Endothelial cell of umbilical vein (primary cell): ENCODE results near the gene PKD1L1. TPM values are rescaled to one million over a fixed set of nuclear protein-coding genes. Genes with fewer than 3 reads are reported as not detected.

Experiments used
- BruUV-seq: library from RNA; stranded (reverse); fragments of 400-500 nt; replicated peaks from 2 replicates; lab custom pipeline; 2021; lab: Mats Ljungman, UMichigan
- CTCF ChIA-PET: fragments of 300-600, 350-600 bp; sonication (Branson Sonifier 250); formaldehyde crosslinking; loops from one replicate; lab custom pipeline; 2021; ENCODE audit warnings: antibody characterized with exemption, inconsistent platforms; lab: Charles Lee
- POLR2A ChIA-PET: fragments of 300-600, 350-600 bp; sonication (Branson Sonifier 250); formaldehyde crosslinking; loops from one replicate; lab custom pipeline; 2021; ENCODE audit warnings: antibody characterized with exemption, inconsistent platforms; lab: Charles Lee
- DNase-seq: peaks from one replicate; pipeline ENCODE4 v3.0.0-alpha.2; 2011; ENCODE audit warnings: low read depth, low spot score
- FAIRE-seq: peaks from 2 replicates; lab custom pipeline; 2011; peaks lifted over from hg19 to GRCh38; lab: Jason Lieb, UNC
- H2AFZ ChIP-seq: 2 replicates; pipeline ENCODE4 v1.6.0; 2012; ENCODE audit warnings: low read depth, low read length, control low read depth, inconsistent platforms
- H3K27ac ChIP-seq: 2 replicates; pipeline ENCODE4 v1.5.1; 2011; ENCODE audit warnings: low read depth, mild to moderate bottlenecking, control low read depth, low read length, moderate library complexity; ENCODE audit not compliant: insufficient read depth
- H3K27me3 ChIP-seq, 2 experiments: 2 replicates each; pipeline versions ENCODE4 v1.6.0 to v1.6.1; 2011; ENCODE audit warnings: low read length in 2 of 2, mixed read lengths in 1 of 2; ENCODE audit not compliant: control insufficient read depth in 2 of 2, insufficient read depth in 2 of 2
- H3K36me3 ChIP-seq, 2 experiments: 2 replicates in 1 of 2; 3 replicates in 1 of 2; pipeline ENCODE4 v1.5.1; 2011; ENCODE audit warnings: low read length in 2 of 2, mild to moderate bottlenecking in 1 of 2, moderate library complexity in 1 of 2; ENCODE audit not compliant: control insufficient read depth in 2 of 2, insufficient read depth in 2 of 2; ENCODE audit errors: extremely low read depth in 1 of 2
- H3K4me1 ChIP-seq: 3 replicates; pipeline ENCODE4 v1.5.1; 2011; ENCODE audit warnings: mild to moderate bottlenecking, low read length; ENCODE audit not compliant: control insufficient read depth, insufficient read depth; ENCODE audit errors: extremely low read depth
- H3K4me2 ChIP-seq: 2 replicates; pipeline ENCODE4 v1.6.1; 2011; ENCODE audit warnings: low read length, control low read depth, mixed read lengths; ENCODE audit not compliant: insufficient read depth
- H3K4me3 ChIP-seq, 3 experiments: fragments of 200-600 bp in 1 of 3; sonication (generic), shearing (Covaris generic) in 1 of 3; replicated peaks in 1 of 3; 2 replicates each; pipeline ENCODE4 v1.5.1; 2011 to 2016; ENCODE audit warnings: control low read depth in 3 of 3, low read length in 3 of 3, mild to moderate bottlenecking in 2 of 3, inconsistent platforms in 1 of 3, low read depth in 1 of 3, moderate library complexity in 1 of 3; ENCODE audit not compliant: insufficient read depth in 1 of 3
- H3K79me2 ChIP-seq: 2 replicates; pipeline ENCODE4 v1.6.0; 2012; ENCODE audit warnings: low read length, inconsistent platforms; ENCODE audit not compliant: control insufficient read depth, insufficient read depth
- H3K9ac ChIP-seq: replicated peaks from 2 replicates; pipeline ENCODE3; 2011; ENCODE audit warnings: low read length, control low read depth; ENCODE audit not compliant: insufficient read depth; ENCODE audit errors: extremely low read depth
- H3K9me1 ChIP-seq: replicated peaks from 3 replicates; pipeline ENCODE4 v1.6.0; 2011; ENCODE audit warnings: mild to moderate bottlenecking, low read length; ENCODE audit not compliant: control insufficient read depth, insufficient read depth; ENCODE audit errors: extremely low read depth
- H3K9me3 ChIP-seq: replicated peaks from 2 replicates; pipeline ENCODE4 v1.5.1; 2012; ENCODE audit warnings: low read length, inconsistent platforms; ENCODE audit not compliant: control insufficient read depth, insufficient read depth
- H4K20me1 ChIP-seq: replicated peaks from 2 replicates; pipeline ENCODE3; 2011; ENCODE audit warnings: mild to moderate bottlenecking, low read length; ENCODE audit not compliant: control insufficient read depth, insufficient read depth; ENCODE audit errors: extremely low read depth
- CTCF ChIP-seq, 2 donors: IDR thresholded peaks; 1 replicate in 1 of 2; 2 replicates in 1 of 2; pipeline ENCODE4 v1.5.1; 2011; ENCODE audit warnings: low read length in 2 of 2, mild to moderate bottlenecking in 2 of 2, moderate library complexity in 2 of 2, control low read depth in 1 of 2, inconsistent platforms in 1 of 2, low read depth in 1 of 2; ENCODE audit not compliant: insufficient read depth in 1 of 2; ENCODE audit errors: extremely low read depth in 1 of 2
- FOS ChIP-seq: IDR thresholded peaks from 2 replicates; pipeline ENCODE4 v1.6.1; 2011; ENCODE audit warnings: mild to moderate bottlenecking, low read length, moderate library complexity, borderline replicate concordance; ENCODE audit not compliant: insufficient read depth
- GATA2 ChIP-seq: IDR thresholded peaks from 2 replicates; pipeline ENCODE4 v1.7.0; 2011; ENCODE audit warnings: low read depth, mild to moderate bottlenecking, moderate library complexity, mixed read lengths, low read length; ENCODE audit not compliant: insufficient read length, insufficient read depth
- JUN ChIP-seq: IDR thresholded peaks from 2 replicates; pipeline ENCODE4 v1.6.1; 2011; ENCODE audit warnings: borderline replicate concordance, low read depth; ENCODE audit not compliant: insufficient read length, insufficient read depth
- MYC ChIP-seq: IDR thresholded peaks from one replicate; pipeline ENCODE4 v1.6.1; 2011; ENCODE audit warnings: mild to moderate bottlenecking, low read depth, low read length
- POLR2AphosphoS5 ChIP-seq: IDR thresholded peaks from 2 replicates; pipeline ENCODE4 v1.6.1; 2012; ENCODE audit warnings: low read depth, mild to moderate bottlenecking, control low read depth, low read length, moderate library complexity; ENCODE audit not compliant: insufficient read depth
- dilution Hi-C: fragments of 300-500 bp; cut with MboI; formaldehyde crosslinking; loops from one replicate; pipeline ENCODE4 v1.15.0; 2019; ENCODE audit warnings: low sequenced_read_pairs; ENCODE audit not compliant: extremely low pct_ligation_motif_present
- intact Hi-C: fragments of 100-400 bp; cut with micrococcal nuclease; formaldehyde crosslinking; loops from one replicate; pipeline ENCODE4 v1.10.0; 2022
- polyA plus RNA-seq, 4 experiments: library from polyadenylated mRNA; depleted of rRNA in 3 of 4; stranded (reverse) in 3 of 4; unstranded in 1 of 4; fragments of >200 nt; gene quantifications; 2 replicates each; pipeline versions ENCODE4 v1.2.1 to v1.2.3, GENCODE V29; 2011 to 2012; ENCODE audit warnings: missing spikeins in 1 of 4
- total RNA-seq: library from RNA; stranded (reverse); gene quantifications from 2 replicates; pipeline ENCODE4 v1.2.3, GENCODE V29; 2021

PKD1L1 gene
- total and polyA plus RNA-seq, 2 donors (not counting 3 experiments of a cell fraction or from before 2014, with no cell fraction given) = 4.1 to 5.9 TPM

GRCh38 chr7:47730142-47730541 lies 218.1 kb downstream of the PKD1L1 start:
- intact Hi-C loops = no loop called here
- no peak overlapping the region for H3K4me2 ChIP-seq
- peak; percentile 32 for DNase-seq
- no peak for FAIRE-seq
- peaks cover 0 to 3% of the 10 kb centered on the region in 2 experiments for H3K27me3 ChIP-seq
- H3K4me1 ChIP-seq = peaks cover 7% of the 10 kb centered on the region
- H4K20me1 ChIP-seq = no peaks in the 10 kb centered on the region
- dilution Hi-C loops = no loop called here
- TF ChIP-seq FOS (peak; percentile 20), GATA2 (no peak), JUN (no peak)
- H3K9me3 ChIP-seq = no peaks in the 10 kb centered on the region
- no peak overlapping the region for H3K27ac ChIP-seq
- H3K36me3 ChIP-seq = no peaks in the 10 kb centered on the region
- BruUV-seq = no TSS peak
- no peaks in the 10 kb centered on the region for H3K9me1 ChIP-seq
- no peak overlapping the region for H3K4me3 ChIP-seq
- H3K79me2 ChIP-seq = no peaks in the 10 kb centered on the region
- H2AFZ ChIP-seq = no peak overlapping the region
- no peak overlapping the region for H3K9ac ChIP-seq
- ChIA-PET CTCF (interaction anchor here (0.6 to 1.5 kb wide), 4 partner anchors 18 to 464 kb away, joined by 3 to 7 read pairs (median 4); no protein-coding TSS in a partner anchor), POLR2A (no interaction called here)

GRCh38 chr7:47726047-47726726 lies 222.1 kb downstream of the PKD1L1 start:
- H3K4me3 ChIP-seq = no peak overlapping the region
- no peak overlapping the region for H3K27ac ChIP-seq
- no peaks in the 10 kb centered on the region for H4K20me1 ChIP-seq
- DNase-seq = no peak
- H2AFZ ChIP-seq = no peak overlapping the region
- H3K36me3 ChIP-seq = no peaks in the 10 kb centered on the region
- H3K79me2 ChIP-seq = no peaks in the 10 kb centered on the region
- dilution Hi-C loops (no loop called here), intact Hi-C loops (no loop called here)
- CTCF ChIA-PET = no interaction called here
- H3K9me1 ChIP-seq = no peaks in the 10 kb centered on the region
- H3K4me1 ChIP-seq = peaks cover 13% of the 10 kb centered on the region
- POLR2A ChIA-PET = no interaction called here
- H3K27me3 ChIP-seq = peaks cover 0 to 2% of the 10 kb centered on the region in 2 experiments
- no peak overlapping the region for H3K9ac ChIP-seq
- FAIRE-seq = no peak
- TF ChIP-seq JUN (no peak), MYC (no peak), POLR2AphosphoS5 (no peak), CTCF (IDR thresholded peaks at IDR 0.05; ENCODE audit: extremely low read depth in 1 of 2, insufficient read depth in 1 of 2, low read depth in 1 of 2, low read length in 2 of 2) (no peak), GATA2 (no peak)
- no peaks in the 10 kb centered on the region for H3K9me3 ChIP-seq
- no peak overlapping the region for H3K4me2 ChIP-seq
- BruUV-seq = no TSS peak
